Measurements from ENCODE around the gene METTL16. TPM values are rescaled to one million over a fixed set of nuclear protein-coding genes. Genes with fewer than 3 reads are reported as not detected.

METTL16 gene
- total RNA-seq, 1 donor from 2014 or later, result 17.6 TPM

DNA sequence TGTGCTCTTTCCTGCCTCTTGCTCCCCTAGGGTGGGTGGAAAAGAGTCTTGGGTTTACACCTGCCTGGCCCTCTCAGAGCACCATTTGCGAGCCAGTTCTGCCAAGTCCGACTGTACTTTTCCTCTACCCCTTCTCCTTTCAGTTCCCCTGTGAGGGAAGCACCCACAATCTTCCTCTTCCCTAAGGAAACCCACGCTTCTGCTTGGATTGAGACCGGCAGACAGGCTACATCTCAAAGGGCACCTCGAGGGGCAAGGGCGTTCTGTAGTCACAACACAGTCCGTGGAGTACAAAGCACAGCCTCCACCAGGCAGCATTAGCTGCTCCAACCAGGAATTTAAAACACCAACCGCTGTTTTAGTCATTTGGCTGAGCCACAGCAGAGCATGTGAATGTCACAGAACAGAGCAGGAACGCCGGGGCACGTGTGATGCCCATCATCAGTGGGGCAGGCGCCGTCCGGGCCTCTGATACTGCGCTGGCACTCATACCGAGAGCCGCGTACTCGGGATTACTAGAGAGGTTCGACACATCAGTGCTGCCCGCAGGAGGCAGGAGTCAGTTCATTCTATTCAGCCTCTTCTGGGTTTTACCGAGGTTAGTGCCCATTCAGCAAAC lies 97.1 kb downstream of the METTL16 start:
- TF ChIP-seq CTCF (IDR thresholded peaks at IDR 0.05; ENCODE audit: insufficient read depth, low read length, severe bottlenecking), result no peak

DNA sequence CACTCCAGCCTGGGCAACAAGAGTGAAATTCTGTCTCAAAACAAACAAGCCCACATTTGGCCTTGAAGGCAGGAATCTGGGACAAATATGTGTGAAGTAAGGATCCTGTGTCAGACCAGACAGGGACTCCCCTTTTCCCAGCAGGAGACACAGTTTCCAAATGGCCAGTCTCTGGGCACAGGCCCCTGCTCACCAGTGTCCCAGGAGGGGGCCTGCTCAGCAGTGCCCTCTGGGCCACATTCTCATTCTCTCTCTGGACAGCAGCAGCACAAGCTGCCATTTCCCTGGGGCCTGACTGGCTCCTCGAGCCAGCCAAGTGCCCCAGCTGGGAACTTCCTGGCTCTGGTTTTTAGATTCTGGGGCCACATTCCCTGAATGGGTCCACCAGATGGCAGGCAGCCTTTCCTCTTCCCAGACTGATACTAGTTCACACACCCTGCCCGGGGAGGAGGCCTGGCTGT lies 99.1 kb downstream of the METTL16 start:
- Histone ChIP-seq H3K4me3 (ENCODE audit: low read depth, low read length) (no peak overlapping the region), H3K36me3 (ENCODE audit: control insufficient read depth, insufficient read depth, low read length) (peaks cover 5% of the 10 kb centered on the region), H3K27me3 (ENCODE audit: control insufficient read depth, insufficient read depth, low read length) (no peaks in the 10 kb centered on the region)
- no peak for FAIRE-seq
- peak; percentile 1 for TF ChIP-seq CTCF (IDR thresholded peaks at IDR 0.05; ENCODE audit: insufficient read depth, low read length, severe bottlenecking)
- no peak for DNase-seq (ENCODE audit: low read depth)

More for the DNA sequence above, 97.1 kb downstream of the METTL16 start:
- DNase-seq (ENCODE audit: low read depth) (no peak), FAIRE-seq (no peak)
- no peaks in the 10 kb centered on the region for H3K27me3 ChIP-seq (ENCODE audit: control insufficient read depth, insufficient read depth, low read length)
- peaks cover 9% of the 10 kb centered on the region for H3K36me3 ChIP-seq (ENCODE audit: control insufficient read depth, insufficient read depth, low read length)
- no peak overlapping the region for H3K4me3 ChIP-seq (ENCODE audit: low read depth, low read length)

- no peaks in the 10 kb centered on the region for H3K27me3 ChIP-seq (ENCODE audit: control insufficient read depth, insufficient read depth, low read length)
- no peak for DNase-seq (ENCODE audit: low read depth)
- peak; percentile 50 for FAIRE-seq
- H3K36me3 ChIP-seq (ENCODE audit: control insufficient read depth, insufficient read depth, low read length), result peaks cover 5% of the 10 kb centered on the region
- H3K4me3 ChIP-seq (ENCODE audit: low read depth, low read length), result no peak overlapping the region
- no peak for TF ChIP-seq CTCF (IDR thresholded peaks at IDR 0.05; ENCODE audit: insufficient read depth, low read length, severe bottlenecking)
Measured at GRCh38 chr17:2410951-2411350, 100.7 kb downstream of the METTL16 start.

- TF ChIP-seq CTCF (IDR thresholded peaks at IDR 0.05; ENCODE audit: insufficient read depth, low read length, severe bottlenecking), result no peak
- peak; percentile 91 for FAIRE-seq
Measured at GRCh38 chr17:2406903-2407790, 104.5 kb downstream of the METTL16 start.

DNA sequence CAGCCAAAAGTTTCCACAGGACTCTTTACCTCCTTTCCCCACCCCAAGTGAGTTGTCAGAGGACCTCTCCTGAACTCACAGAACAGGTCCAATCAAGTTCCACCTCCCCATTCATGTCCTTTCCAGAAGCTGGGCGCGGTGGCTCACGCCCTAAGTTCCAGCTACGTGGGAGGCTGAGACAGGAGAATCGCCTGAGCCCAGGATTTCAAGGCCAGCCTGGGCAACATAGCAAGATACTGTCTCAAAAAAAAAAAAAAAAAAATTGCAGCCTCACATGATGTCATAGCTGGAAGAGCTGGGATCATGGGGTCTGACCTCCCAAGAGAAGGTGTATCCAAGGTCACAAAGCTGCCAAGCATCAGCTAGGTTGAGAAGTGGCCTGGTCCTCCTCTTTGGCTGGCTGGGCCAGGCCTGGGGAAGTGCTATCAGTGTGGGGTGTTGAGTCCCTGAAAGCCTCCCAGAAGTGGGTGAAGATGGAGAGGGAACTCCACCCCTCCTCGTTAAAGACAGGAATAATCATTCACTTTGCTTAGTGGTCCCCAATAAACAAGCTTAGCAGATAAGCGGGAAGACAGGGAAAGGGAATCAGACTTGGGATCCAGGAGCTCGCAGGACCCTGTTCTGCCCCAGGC lies 105.3 kb downstream of the METTL16 start:
- Histone ChIP-seq H3K27me3 (ENCODE audit: control insufficient read depth, insufficient read depth, low read length) (no peaks in the 10 kb centered on the region), H3K36me3 (ENCODE audit: control insufficient read depth, insufficient read depth, low read length) (no peaks in the 10 kb centered on the region), H3K4me3 (ENCODE audit: low read depth, low read length) (no peak overlapping the region)
- FAIRE-seq, result peak; percentile 23
- DNase-seq (ENCODE audit: low read depth), result peak; percentile 96
- no peak for TF ChIP-seq CTCF (IDR thresholded peaks at IDR 0.05; ENCODE audit: insufficient read depth, low read length, severe bottlenecking)

More at GRCh38 chr17:2406903-2407790, 104.5 kb downstream of the METTL16 start:
- Histone ChIP-seq H3K4me3 (ENCODE audit: low read depth, low read length) (no peak overlapping the region), H3K27me3 (ENCODE audit: control insufficient read depth, insufficient read depth, low read length) (no peaks in the 10 kb centered on the region), H3K36me3 (ENCODE audit: control insufficient read depth, insufficient read depth, low read length) (no peaks in the 10 kb centered on the region)
- DNase-seq (ENCODE audit: low read depth), result peak; percentile 99

All from bronchial epithelial cell (primary cell).